Daoy (cell line): ENCODE measurements around the gene SYT3. TPM values are rescaled to one million over a fixed set of nuclear protein-coding genes. Genes with fewer than 3 reads are reported as not detected.
"Not testable (repeated sequence)": the region's sequence is repeated elsewhere in the genome, so short reads cannot be mapped to it uniquely, and the experiment has no call there.

Experiments used
- DNase-seq: peaks from one replicate; pipeline ENCODE4 v3.0.0-alpha.2; 2015; ENCODE audit warnings: low read depth
- total RNA-seq: library from RNA; depleted of rRNA; stranded (reverse); fragments of >200 nt; shearing (Covaris generic); gene quantifications from 2 replicates; pipeline ENCODE4 v1.2.3, GENCODE V29; 2014; rRNA removed

SYT3 gene
- total RNA-seq, 1 experiment from 2014 or later: 1.4 TPM

DNA sequence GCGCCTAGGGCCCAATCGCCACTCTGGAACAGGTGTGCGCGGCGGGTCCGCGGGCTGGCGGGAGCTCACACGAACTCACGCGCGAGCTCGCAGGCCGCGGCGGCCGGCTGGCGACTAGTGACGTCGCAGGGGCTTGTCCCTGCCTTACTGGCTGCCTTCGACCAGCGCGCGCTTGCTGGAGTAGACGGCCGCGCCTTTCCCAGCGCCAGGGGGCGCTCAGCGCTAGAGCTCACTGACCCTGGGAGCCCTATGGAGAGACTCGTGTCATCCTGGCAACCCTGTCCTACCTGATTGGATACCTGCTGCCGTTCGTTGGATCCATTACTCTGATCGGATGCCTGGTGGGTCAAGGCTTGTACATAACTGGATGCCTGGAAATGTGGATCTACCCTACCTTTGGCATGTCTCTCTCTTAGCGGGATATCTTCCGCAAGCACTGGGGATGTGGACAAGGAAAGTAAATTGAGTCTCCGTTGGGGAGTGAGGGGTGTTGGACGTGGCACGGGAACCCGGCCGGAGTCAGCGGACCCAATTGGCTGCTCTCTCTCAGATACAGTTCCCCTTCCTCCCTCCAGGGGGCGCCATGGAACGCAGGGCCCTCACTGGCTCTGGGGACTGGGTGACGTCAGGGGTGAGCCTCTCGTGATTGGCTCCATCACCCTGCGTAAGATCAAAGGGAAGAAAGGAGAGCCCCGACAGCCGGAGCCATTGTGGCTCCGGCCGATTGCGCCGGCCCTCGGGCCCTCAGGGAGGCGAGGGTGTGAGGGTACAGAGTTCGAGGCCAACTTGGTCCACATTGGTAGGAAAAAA, 35.2 kb downstream of the SYT3 start:
- not testable (repeated sequence) for DNase-seq

GRCh38 chr19:50602935-50603334, 36.7 kb downstream of the SYT3 start:
- DNase-seq: no peak

DNA sequence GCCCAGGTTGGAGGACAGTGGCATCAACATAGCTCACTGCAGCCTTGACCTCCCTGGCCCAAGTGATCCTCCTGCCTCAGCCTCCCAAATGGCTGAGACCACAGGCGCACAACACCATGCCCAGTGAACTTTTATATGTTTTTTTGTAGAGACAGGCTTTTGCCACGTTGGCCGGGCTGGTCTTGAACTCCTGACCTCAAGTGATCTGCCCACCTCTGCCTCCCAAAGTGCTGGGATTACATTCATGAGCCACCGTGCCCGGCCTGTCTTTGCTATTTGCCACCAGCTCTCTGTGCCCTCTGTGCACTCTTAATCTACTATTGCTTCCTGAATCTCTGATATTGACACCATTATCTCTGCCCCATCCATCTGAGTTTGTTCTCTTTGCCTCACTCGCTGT, 37.2 kb downstream of the SYT3 start:
- no peak for DNase-seq

- no peak for DNase-seq
These were observed 37.6 kb downstream of the SYT3 start for GRCh38 chr19:50602089-50602422.

DNA sequence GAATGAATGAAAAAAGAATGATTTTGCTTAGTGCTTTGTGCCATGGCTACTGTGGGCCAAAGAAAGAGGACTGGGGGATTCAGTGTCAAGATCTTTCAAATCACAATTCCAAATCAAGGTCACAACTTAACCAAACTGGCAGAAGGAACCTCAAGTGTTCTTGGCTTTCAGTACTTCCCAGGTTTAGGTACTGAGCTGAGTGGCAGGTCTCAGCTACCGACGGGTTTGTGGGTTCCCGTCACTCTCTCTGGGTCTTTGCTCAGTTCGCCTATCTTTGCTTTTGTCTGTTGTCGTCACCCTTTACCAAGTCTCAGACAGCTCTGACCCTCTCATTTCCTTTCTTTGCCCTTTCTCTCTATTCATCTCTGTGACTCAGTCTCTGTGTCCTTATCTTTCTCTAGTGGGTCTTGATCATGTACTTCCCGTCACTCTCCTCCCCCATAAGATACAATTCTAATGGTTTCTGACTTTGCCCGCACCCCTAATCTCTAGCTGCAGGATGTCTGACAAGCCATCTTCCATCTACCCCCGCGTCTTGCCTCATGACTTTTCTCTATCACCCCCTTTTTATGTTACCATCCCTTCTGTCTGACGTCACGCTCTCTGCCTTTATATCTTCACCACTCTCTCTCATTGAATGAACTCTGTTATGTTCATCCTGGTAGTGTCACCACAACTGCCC, 38.1 kb downstream of the SYT3 start:
- DNase-seq: peak; percentile 19

DNA sequence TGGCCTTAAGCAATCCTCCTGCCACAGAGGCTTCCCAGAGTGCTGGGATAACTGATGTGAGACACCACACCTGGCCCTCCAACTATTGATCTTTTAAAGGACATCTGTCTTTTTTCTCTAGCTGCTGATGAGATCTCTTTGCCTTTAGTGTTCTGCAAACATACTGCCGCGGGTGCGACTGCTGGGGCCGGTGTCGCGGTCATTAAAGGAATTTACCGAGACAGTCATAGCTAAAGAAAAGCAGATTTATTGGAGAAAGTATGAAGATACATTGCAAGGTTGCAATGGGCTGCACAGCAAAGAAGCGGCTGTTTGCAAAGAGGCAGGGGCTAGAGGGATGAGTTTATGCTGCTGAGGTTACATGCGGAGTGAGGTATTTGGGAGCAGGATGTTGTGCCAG, 40.3 kb downstream of the SYT3 start:
- DNase-seq: peak; percentile 25

GRCh38 chr19:50590191-50590590, 49.5 kb downstream of the SYT3 start:
- no peak for DNase-seq

- not testable (repeated sequence) for DNase-seq
These were observed 57.7 kb downstream of the SYT3 start for GRCh38 chr19:50581795-50582660.

GRCh38 chr19:50580970-50581634, 58.6 kb downstream of the SYT3 start:
- DNase-seq: peak; percentile 47

DNA sequence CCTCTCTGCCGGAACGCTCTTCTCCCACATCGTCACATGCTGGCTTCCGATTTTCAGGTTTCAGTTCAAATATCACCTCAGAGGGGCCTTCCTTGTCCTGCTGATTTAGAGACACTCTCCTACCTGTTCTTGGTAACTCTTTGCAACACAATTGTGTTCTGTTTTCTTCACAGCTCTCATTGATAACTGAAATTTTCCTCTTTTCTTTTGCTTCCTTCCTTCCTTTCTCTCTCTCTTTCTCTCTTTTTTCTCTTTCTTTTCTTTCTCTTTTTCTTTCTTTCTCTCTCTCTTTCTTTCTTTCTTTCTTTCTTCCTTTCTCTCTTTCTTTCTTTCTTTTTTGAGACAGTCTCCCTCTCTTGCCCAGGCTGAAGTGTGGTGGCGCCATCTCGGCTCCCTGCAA, 59.4 kb downstream of the SYT3 start:
- no peak for DNase-seq

DNA sequence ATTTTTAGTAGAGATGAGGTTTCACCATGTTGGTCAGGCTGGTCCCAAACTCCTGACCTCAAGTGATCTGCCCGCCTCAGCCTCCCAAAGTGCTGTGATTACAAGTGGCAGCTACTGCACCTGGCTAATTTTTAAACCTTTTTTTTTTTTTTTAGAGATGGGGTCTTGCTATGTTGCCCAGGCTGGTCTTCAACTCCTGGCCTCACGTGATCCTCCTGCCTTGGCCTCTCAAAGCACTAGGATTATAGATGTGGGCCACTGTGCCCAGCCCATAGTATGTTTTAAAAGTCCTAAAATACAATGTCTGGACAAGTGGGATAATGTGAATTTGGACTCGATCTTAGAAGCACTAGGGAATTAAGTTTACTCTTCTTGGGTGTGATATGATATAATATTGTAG, 62.9 kb downstream of the SYT3 start:
- not testable (repeated sequence) for DNase-seq

DNA sequence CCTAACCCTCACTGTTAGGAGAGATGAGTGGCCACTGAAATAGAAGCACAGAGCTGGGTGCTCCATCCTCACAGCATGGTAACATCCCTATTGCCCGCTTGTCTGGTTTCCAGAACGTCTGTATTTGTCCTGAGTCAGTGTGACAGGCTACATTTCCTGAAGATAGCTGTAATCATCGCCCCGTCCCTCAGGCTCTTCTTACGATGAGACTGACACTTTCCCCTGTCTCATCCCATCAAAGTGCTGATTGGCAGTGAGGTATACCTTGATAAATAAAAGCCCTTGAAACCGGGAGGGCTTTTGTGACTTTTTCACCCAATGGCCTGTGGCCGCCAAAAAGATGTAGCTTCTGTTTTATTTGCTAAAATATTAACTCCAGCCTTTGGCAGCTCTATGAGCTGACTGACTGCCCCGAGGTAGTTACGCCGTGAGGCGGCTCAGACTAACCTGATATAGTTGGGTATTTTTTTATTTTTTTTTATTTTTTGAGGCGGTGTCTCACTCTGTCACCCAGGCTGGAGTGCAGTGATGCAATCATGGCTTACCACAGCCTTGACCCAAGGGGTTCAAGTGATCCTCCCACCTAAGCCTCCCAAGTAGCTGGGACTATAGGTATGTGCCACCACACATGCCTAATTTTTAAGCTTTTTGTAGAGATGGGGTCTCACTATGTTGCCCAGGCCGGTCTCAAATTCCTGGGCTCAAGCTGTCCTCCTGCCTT, 65.8 kb downstream of the SYT3 start:
- DNase-seq: no peak

Other genes with a start within 250 kb of the SYT3 start
- not detected in 2 replicates for gene SPIB, start 220.9 kb downstream of the SYT3 start, total RNA-seq
- not detected in 2 replicates for gene MYBPC2, start 207.0 kb downstream of the SYT3 start, total RNA-seq
- gene EMC10, start 163.4 kb downstream of the SYT3 start, total RNA-seq: 98.2 and 135 TPM in 2 replicates
- 0.46 and 0.95 TPM in 2 replicates for gene GARIN5A, start 163.0 kb downstream of the SYT3 start, total RNA-seq
- 17.6 and 26.2 TPM in 2 replicates for gene JOSD2, start 128.7 kb downstream of the SYT3 start, total RNA-seq
- gene ASPDH, start 126.0 kb downstream of the SYT3 start, total RNA-seq: not detected in 2 replicates
- 1.8 and 5.6 TPM in 2 replicates for gene LRRC4B, start 71.4 kb downstream of the SYT3 start, total RNA-seq
- gene C19orf81, start 9.6 kb upstream of the SYT3 start, total RNA-seq: 9.2 TPM in 1 of 2 replicates, not detected in the other
- 0.17 and 2.4 TPM in 2 replicates for gene SHANK1, start 79.9 kb upstream of the SYT3 start, total RNA-seq
- gene CLEC11A, start 83.5 kb upstream of the SYT3 start, total RNA-seq: 47.6 and 56.9 TPM in 2 replicates
- not detected in 2 replicates for gene GPR32, start 130.6 kb upstream of the SYT3 start, total RNA-seq
- not detected in 2 replicates for gene ACP4, start 150.5 kb upstream of the SYT3 start, total RNA-seq
- gene KLK1, start 183.9 kb upstream of the SYT3 start, total RNA-seq: not detected in 2 replicates
- gene KLK15, start 193.7 kb upstream of the SYT3 start, total RNA-seq: 1.0 TPM in 1 of 2 replicates, not detected in the other
- gene KLK3, start 215.0 kb upstream of the SYT3 start, total RNA-seq: not detected in 2 replicates
- 0.06 and 0.48 TPM in 2 replicates for gene KLK2, start 233.6 kb upstream of the SYT3 start, total RNA-seq